AG04450 (cell line): Measurements from ENCODE around the gene MRPL19. TPM values are rescaled to one million over a fixed set of nuclear protein-coding genes. Genes with fewer than 3 reads are reported as not detected.

Source experiments
- CTCF ChIA-PET: fragments of 300-600, 350-600 bp; formaldehyde crosslinking; extraction: SDS; loops from one replicate; lab custom pipeline; 2022; ENCODE audit warnings: antibody characterized with exemption, inconsistent platforms; lab: Charles Lee
- POLR2A ChIA-PET: fragments of 350-600 bp; formaldehyde crosslinking; extraction: SDS; loops from one replicate; lab custom pipeline; 2021; ENCODE audit warnings: antibody characterized with exemption, inconsistent platforms; lab: Yijun Ruan, JAX
- DNase-seq: peaks from one replicate; pipeline ENCODE4 v3.0.0-alpha.2; 2011; ENCODE audit warnings: low read depth, low spot score
- H3K27ac ChIP-seq: one replicate; pipeline ENCODE4 v1.5.1; 2012; ENCODE audit warnings: low read depth, low read length, control low read depth
- H3K27me3 ChIP-seq: one replicate; pipeline ENCODE4 v1.6.0; 2012; ENCODE audit warnings: low read length; ENCODE audit not compliant: control insufficient read depth, insufficient read depth
- H3K4me3 ChIP-seq: 2 replicates; pipeline ENCODE4 v1.5.1; 2011; ENCODE audit warnings: mild to moderate bottlenecking, low read depth, low read length, control low read depth
- H3K9me3 ChIP-seq: 2 replicates; pipeline ENCODE4 v1.5.1; 2012; ENCODE audit warnings: low read length; ENCODE audit not compliant: control insufficient read depth, insufficient read depth
- polyA plus RNA-seq: library from polyadenylated mRNA; depleted of rRNA; stranded (reverse); fragments of >200 nt; gene quantifications from 2 replicates; pipeline ENCODE4 v1.2.3, GENCODE V29; 2011
- TF ChIP-seq, protein P1 (sequence below): IDR thresholded peaks from 2 replicates; pipeline ENCODE4 v1.5.1; 2011; ENCODE audit warnings: low read depth, low read length, control low read depth, inconsistent platforms

MRPL19 gene
- polyA plus RNA-seq, 1 experiment = 59.1 TPM

DNA sequence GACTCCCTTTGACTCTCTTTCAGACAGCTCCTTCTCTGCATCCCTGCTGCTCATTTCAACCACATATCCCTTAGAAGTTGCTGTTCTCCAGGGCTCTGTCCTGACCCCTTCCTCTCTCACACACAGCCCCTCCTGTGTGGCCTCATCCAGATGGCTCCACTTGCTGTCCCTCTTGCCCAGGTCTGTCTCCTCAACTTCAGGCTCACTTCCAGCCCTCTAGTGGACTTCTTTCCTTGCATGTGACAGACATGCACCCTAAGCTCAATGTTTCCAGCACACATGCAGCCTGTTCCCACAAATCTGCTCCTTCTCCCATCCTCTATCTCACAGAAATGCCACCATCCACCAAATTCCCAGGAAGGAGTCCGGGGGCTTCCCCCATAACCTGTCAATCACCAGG is 9.0 kb upstream of the MRPL19 start:
- Histone ChIP-seq H3K4me3 (no peak overlapping the region), H3K27ac (no peak overlapping the region), H3K9me3 (no peaks in the 10 kb centered on the region), H3K27me3 (peaks cover 14% of the 10 kb centered on the region)
- POLR2A ChIA-PET = no interaction called here
- DNase-seq = no peak
- TF ChIP-seq, protein P1, sequence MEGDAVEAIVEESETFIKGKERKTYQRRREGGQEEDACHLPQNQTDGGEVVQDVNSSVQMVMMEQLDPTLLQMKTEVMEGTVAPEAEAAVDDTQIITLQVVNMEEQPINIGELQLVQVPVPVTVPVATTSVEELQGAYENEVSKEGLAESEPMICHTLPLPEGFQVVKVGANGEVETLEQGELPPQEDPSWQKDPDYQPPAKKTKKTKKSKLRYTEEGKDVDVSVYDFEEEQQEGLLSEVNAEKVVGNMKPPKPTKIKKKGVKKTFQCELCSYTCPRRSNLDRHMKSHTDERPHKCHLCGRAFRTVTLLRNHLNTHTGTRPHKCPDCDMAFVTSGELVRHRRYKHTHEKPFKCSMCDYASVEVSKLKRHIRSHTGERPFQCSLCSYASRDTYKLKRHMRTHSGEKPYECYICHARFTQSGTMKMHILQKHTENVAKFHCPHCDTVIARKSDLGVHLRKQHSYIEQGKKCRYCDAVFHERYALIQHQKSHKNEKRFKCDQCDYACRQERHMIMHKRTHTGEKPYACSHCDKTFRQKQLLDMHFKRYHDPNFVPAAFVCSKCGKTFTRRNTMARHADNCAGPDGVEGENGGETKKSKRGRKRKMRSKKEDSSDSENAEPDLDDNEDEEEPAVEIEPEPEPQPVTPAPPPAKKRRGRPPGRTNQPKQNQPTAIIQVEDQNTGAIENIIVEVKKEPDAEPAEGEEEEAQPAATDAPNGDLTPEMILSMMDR = no peak
- CTCF ChIA-PET = interaction anchor here (0.7 to 4.9 kb wide), 4 partner anchors 9 to 172 kb away, joined by 3 to 101 read pairs (median 6); partner anchors contain the start of gene MRPL19

- peak; percentile 33 for DNase-seq
- CTCF ChIA-PET = interaction anchor here (0.6 to 4.9 kb wide), 23 partner anchors 9 to 1081 kb away, joined by 3 to 101 read pairs (median 6); no protein-coding TSS in a partner anchor
- POLR2A ChIA-PET = interaction anchor here (0.8 to 1.5 kb wide), 2 partner anchors 35 to 36 kb away, joined by 3 read pairs; no protein-coding TSS in a partner anchor
- no peak overlapping the region for H3K27ac ChIP-seq
- peaks cover 14% of the 10 kb centered on the region for H3K27me3 ChIP-seq
- H3K9me3 ChIP-seq = no peaks in the 10 kb centered on the region
- no peak overlapping the region for H3K4me3 ChIP-seq
- TF ChIP-seq, protein P1 = peak; percentile 100
These were observed 5.9 kb upstream of the MRPL19 start for GRCh38 chr2:75640621-75641121.

DNA sequence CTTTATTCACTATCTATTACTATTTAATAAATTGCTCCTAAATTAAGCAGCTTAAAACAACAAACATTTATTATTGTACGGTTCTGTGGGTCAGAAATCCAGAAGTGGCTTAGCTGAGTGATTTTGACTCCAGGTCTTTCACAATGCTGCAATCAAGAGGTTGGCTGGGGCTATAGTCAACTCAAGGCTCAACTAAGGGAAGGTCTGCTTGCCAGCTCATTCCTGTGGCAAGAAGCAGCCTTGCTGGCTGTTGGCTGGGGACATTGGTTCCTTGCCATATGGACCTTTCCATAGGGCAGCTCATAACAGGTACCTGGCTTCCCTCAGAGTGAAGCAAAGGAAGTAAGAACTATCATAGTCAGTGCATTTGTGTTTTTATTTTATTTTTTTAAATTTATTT is 5.0 kb upstream of the MRPL19 start:
- ChIA-PET CTCF (interaction anchor here (0.6 to 4.9 kb wide), 18 partner anchors 10 to 959 kb away, joined by 3 to 101 read pairs (median 6); no protein-coding TSS in a partner anchor), POLR2A (interaction anchor here (1.5 kb wide), 1 partner anchor 36 kb away, joined by 3 read pairs; no protein-coding TSS in a partner anchor)
- no peak overlapping the region for H3K27ac ChIP-seq
- TF ChIP-seq, protein P1 = no peak
- DNase-seq = no peak
- H3K9me3 ChIP-seq = no peaks in the 10 kb centered on the region
- no peak overlapping the region for H3K4me3 ChIP-seq
- peaks cover 14% of the 10 kb centered on the region for H3K27me3 ChIP-seq

DNA sequence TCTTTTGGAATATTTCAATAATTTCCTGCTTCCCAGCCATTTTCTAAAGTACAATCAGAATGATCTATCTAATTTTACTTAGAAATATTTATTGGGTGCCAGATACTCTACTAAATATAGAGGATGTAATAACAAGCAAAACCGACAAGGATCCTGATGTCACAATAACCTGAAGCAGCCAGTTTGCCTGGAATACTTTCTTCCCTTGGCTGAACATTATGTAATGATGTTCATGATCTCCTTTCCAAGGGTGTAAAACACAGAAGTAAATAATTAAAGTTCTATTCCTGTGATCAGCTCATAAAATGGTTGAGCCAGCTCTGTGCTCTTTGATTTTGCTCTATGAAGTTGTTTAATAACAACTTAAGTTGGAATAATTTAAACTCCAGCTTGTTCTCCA is 2.6 kb upstream of the MRPL19 start:
- no peak for DNase-seq
- TF ChIP-seq, protein P1 = no peak
- Histone ChIP-seq H3K4me3 (no peak overlapping the region), H3K27me3 (peaks cover 2% of the 10 kb centered on the region), H3K27ac (no peak overlapping the region), H3K9me3 (no peaks in the 10 kb centered on the region; the same call in 1 of the 2 replicates)
- CTCF ChIA-PET = interaction anchor here (2.2 kb wide), 1 partner anchor 33 kb away, joined by 5 read pairs; no protein-coding TSS in a partner anchor
- POLR2A ChIA-PET = no interaction called here

DNA sequence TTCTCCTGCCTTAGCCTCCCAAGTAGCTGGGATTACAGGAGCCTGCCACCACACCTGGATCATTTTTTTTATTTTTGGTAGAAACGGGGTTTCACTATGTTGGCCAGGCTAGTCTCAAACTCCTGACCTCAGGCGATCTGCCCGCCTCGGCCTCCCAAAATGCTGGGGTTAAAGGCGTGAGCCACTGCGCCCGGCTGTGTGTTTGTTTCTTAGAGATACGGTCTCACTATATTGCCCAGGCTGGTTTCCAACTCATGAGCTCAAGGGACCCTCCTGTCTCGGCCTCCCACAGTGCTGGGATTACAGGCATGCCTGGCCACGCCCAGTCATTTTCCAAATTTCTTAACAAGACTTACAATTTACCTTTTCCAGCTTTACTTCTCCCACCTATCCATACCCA is 940 bp upstream of the MRPL19 start:
- POLR2A ChIA-PET = interaction anchor here (1.8 kb wide), 1 partner anchor 65 kb away, joined by 4 read pairs; the partner anchor contains the start of gene GCFC2
- DNase-seq = no peak
- TF ChIP-seq, protein P1 = no peak
- Histone ChIP-seq H3K4me3 (no peak overlapping the region), H3K9me3 (no peaks in the 10 kb centered on the region; the same call in 1 of the 2 replicates), H3K27me3 (no peaks in the 10 kb centered on the region), H3K27ac (no peak overlapping the region)
- CTCF ChIA-PET = interaction anchor here (0.5 to 2.3 kb wide), 5 partner anchors 18 to 118 kb away, joined by 3 to 14 read pairs (median 4); no protein-coding TSS in a partner anchor
